Effector memory CD4-positive, alpha-beta T cell (primary cell): Measurements from ENCODE around the gene PRR9.
A peak's percentile ranks its signal among the peaks of the same experiment; 100 is the strongest.
"Not testable (repeated sequence)": the region's sequence is repeated elsewhere in the genome, so short reads cannot be mapped to it uniquely, and the experiment has no call there.

Experiments
- DNase-seq, 3 donors: peaks; one replicate each; pipeline ENCODE4 v3.0.0-alpha.2; 2020
- H3K27ac ChIP-seq: 2 replicates; pipeline ENCODE4 v1.7.0; 2013; ENCODE audit warnings: mild to moderate bottlenecking, low read length, moderate library complexity; ENCODE audit not compliant: insufficient read depth, poor library complexity, severe bottlenecking
- H3K27me3 ChIP-seq: replicated peaks from 2 replicates; pipeline ENCODE4 v1.7.0; 2013; ENCODE audit warnings: mild to moderate bottlenecking, low read length; ENCODE audit not compliant: insufficient read depth, control insufficient read depth, poor library complexity, severe bottlenecking
- H3K36me3 ChIP-seq: 2 replicates; pipeline ENCODE4 v1.7.0; 2013; ENCODE audit warnings: mild to moderate bottlenecking, low read length, moderate library complexity; ENCODE audit not compliant: control insufficient read depth, insufficient read depth
- H3K4me1 ChIP-seq: 2 replicates; pipeline ENCODE4 v1.7.0; 2013; ENCODE audit warnings: low read length, mild to moderate bottlenecking; ENCODE audit not compliant: control insufficient read depth, insufficient read depth, poor library complexity, severe bottlenecking
- H3K4me3 ChIP-seq: 2 replicates; pipeline ENCODE4 v1.7.0; 2013; ENCODE audit warnings: low read length, low read depth, mild to moderate bottlenecking; ENCODE audit not compliant: insufficient read depth, poor library complexity, severe bottlenecking
- H3K9me3 ChIP-seq: 2 replicates; pipeline ENCODE4 v1.7.0; 2013; ENCODE audit warnings: mild to moderate bottlenecking, low read length, moderate library complexity; ENCODE audit not compliant: control insufficient read depth

Gene PRR9

GRCh38 chr1:153202006-153202405 is 15.4 kb upstream of the PRR9 start:
- peaks cover 2% of the 10 kb centered on the region for H3K27me3 ChIP-seq
- no peak overlapping the region for H3K27ac ChIP-seq
- DNase-seq, result no peak

GRCh38 chr1:153203130-153203529 is 14.3 kb upstream of the PRR9 start, which contains the start of gene LELP1:
TSS of gene LELP1 (plus strand) at chr1:153203430. CDS start at chr1:153204708, 1,278 bp downstream.
- DNase-seq, result no peak
- no peak within 1 kb of the TSS for H3K27ac ChIP-seq
- no peaks in the 10 kb centered on the region for H3K36me3 ChIP-seq
- no peaks in the 10 kb centered on the region for H3K9me3 ChIP-seq
- no peaks in the 10 kb centered on the region for H3K4me1 ChIP-seq
- no peak within 1 kb of the TSS for H3K4me3 ChIP-seq
- H3K27me3 ChIP-seq, result peaks cover 2% of the 10 kb centered on the region

More at GRCh38 chr1:153202006-153202405, 15.4 kb upstream of the PRR9 start:
- no peaks in the 10 kb centered on the region for H3K9me3 ChIP-seq
- H3K36me3 ChIP-seq, result no peaks in the 10 kb centered on the region
- H3K4me1 ChIP-seq, result no peaks in the 10 kb centered on the region
- H3K4me3 ChIP-seq, result no peak overlapping the region

- H3K4me1 ChIP-seq, result no peaks in the 10 kb centered on the region
- no peak overlapping the region for H3K27ac ChIP-seq
- no peak for DNase-seq
- no peaks in the 10 kb centered on the region for H3K36me3 ChIP-seq
- no peaks in the 10 kb centered on the region for H3K9me3 ChIP-seq
- H3K27me3 ChIP-seq, result no peaks in the 10 kb centered on the region
- H3K4me3 ChIP-seq, result no peak overlapping the region
These were observed 10.8 kb upstream of the PRR9 start for GRCh38 chr1:153206631-153207030.

GRCh38 chr1:153210206-153210605 is 7.2 kb upstream of the PRR9 start:
- Histone ChIP-seq H3K9me3 (no peaks in the 10 kb centered on the region), H3K27ac (no peak overlapping the region), H3K4me1 (no peaks in the 10 kb centered on the region), H3K27me3 (no peaks in the 10 kb centered on the region), H3K4me3 (no peak overlapping the region), H3K36me3 (no peaks in the 10 kb centered on the region)
- DNase-seq, result no peak

GRCh38 chr1:153212201-153212600 is 5.2 kb upstream of the PRR9 start:
- H3K27ac ChIP-seq, result no peak overlapping the region
- DNase-seq, result no peak
- no peaks in the 10 kb centered on the region for H3K9me3 ChIP-seq
- H3K4me3 ChIP-seq, result no peak overlapping the region
- no peaks in the 10 kb centered on the region for H3K36me3 ChIP-seq
- no peaks in the 10 kb centered on the region for H3K4me1 ChIP-seq
- no peaks in the 10 kb centered on the region for H3K27me3 ChIP-seq

GRCh38 chr1:153213519-153213918 is 3.9 kb upstream of the PRR9 start:
- Histone ChIP-seq H3K27me3 (no peaks in the 10 kb centered on the region), H3K4me3 (no peak overlapping the region), H3K27ac (no peak overlapping the region), H3K4me1 (no peaks in the 10 kb centered on the region), H3K9me3 (no peaks in the 10 kb centered on the region), H3K36me3 (no peaks in the 10 kb centered on the region)
- DNase-seq, result no peak

- no peak for DNase-seq
These were observed 496 bp downstream of the PRR9 start for GRCh38 chr1:153217744-153218416.

GRCh38 chr1:153220606-153221303 is 3.4 kb downstream of the PRR9 start:
- no peak overlapping the region for H3K4me3 ChIP-seq
- H3K27ac ChIP-seq, result no peak overlapping the region
- H3K4me1 ChIP-seq, result no peaks in the 10 kb centered on the region
- no peaks in the 10 kb centered on the region for H3K27me3 ChIP-seq
- H3K36me3 ChIP-seq, result no peaks in the 10 kb centered on the region
- no peak for DNase-seq
- no peaks in the 10 kb centered on the region for H3K9me3 ChIP-seq

More at GRCh38 chr1:153217744-153218416, 496 bp downstream of the PRR9 start:
- Histone ChIP-seq H3K4me1 (no peaks in the 10 kb centered on the region), H3K4me3 (no peak overlapping the region), H3K27ac (no peak overlapping the region), H3K36me3 (no peaks in the 10 kb centered on the region), H3K9me3 (no peaks in the 10 kb centered on the region), H3K27me3 (no peaks in the 10 kb centered on the region)

- not testable (repeated sequence) for H3K9me3 ChIP-seq, H3K27me3 ChIP-seq, H3K4me3 ChIP-seq, H3K4me1 ChIP-seq, H3K27ac ChIP-seq, H3K36me3 ChIP-seq
- peak in 1 of 3 donors; percentile 11 for DNase-seq
These were observed 5.9 kb downstream of the PRR9 start for GRCh38 chr1:153223040-153223891.

- Histone ChIP-seq H3K27me3 (no peaks in the 10 kb centered on the region), H3K9me3 (no peaks in the 10 kb centered on the region), H3K4me3 (no peak overlapping the region), H3K27ac (no peak overlapping the region), H3K4me1 (no peaks in the 10 kb centered on the region), H3K36me3 (no peaks in the 10 kb centered on the region)
- DNase-seq, result no peak
These were observed 10.4 kb downstream of the PRR9 start for GRCh38 chr1:153227810-153228209.
